22Rv1 (cell line): ENCODE measurements around the gene MAPK14.

Source experiments
- H3K27ac ChIP-seq: fragments of 450-650 bp; 2 replicates; pipeline ENCODE4 v1.5.1; 2017
- CTCF ChIP-seq: fragments of 450-650 bp; IDR thresholded peaks from 2 replicates; pipeline ENCODE4 v1.5.1; 2017; ENCODE audit warnings: mild to moderate bottlenecking
- ZFX ChIP-seq: fragments of 450-650 bp; IDR thresholded peaks from 2 replicates; pipeline ENCODE4 v1.6.1; 2017; ENCODE audit warnings: antibody characterized with exemption, borderline replicate concordance

MAPK14 gene

GRCh38 chr6:36139991-36140710 is 112.5 kb downstream of the MAPK14 start:
- TF ChIP-seq CTCF (no peak), ZFX (no peak)

GRCh38 chr6:36141091-36141490 is 113.5 kb downstream of the MAPK14 start:
- no peak overlapping the region for H3K27ac ChIP-seq
- TF ChIP-seq ZFX (no peak), CTCF (no peak)

More at GRCh38 chr6:36139991-36140710, 112.5 kb downstream of the MAPK14 start:
- no peak overlapping the region for H3K27ac ChIP-seq

GRCh38 chr6:36141961-36142360 is 114.4 kb downstream of the MAPK14 start:
- H3K27ac ChIP-seq, result no peak overlapping the region
- TF ChIP-seq CTCF (no peak), ZFX (no peak)

- no peak overlapping the region for H3K27ac ChIP-seq
- TF ChIP-seq ZFX (no peak), CTCF (no peak)
These were observed 115.6 kb downstream of the MAPK14 start for GRCh38 chr6:36142971-36143838.

GRCh38 chr6:36145495-36145894 is 117.9 kb downstream of the MAPK14 start:
- no peak for TF ChIP-seq CTCF
- TF ChIP-seq ZFX, result no peak
- H3K27ac ChIP-seq, result no peak overlapping the region

- TF ChIP-seq CTCF, result no peak
- no peak overlapping the region for H3K27ac ChIP-seq
These were observed 119.7 kb downstream of the MAPK14 start for GRCh38 chr6:36147294-36147693.

- TF ChIP-seq CTCF (no peak), ZFX (no peak)
These were observed 121.9 kb downstream of the MAPK14 start for GRCh38 chr6:36149476-36149875.

More at GRCh38 chr6:36149476-36149875, 121.9 kb downstream of the MAPK14 start:
- H3K27ac ChIP-seq, result no peak overlapping the region
